ENCODE data around the gene GAA. TPM values are rescaled to one million over a fixed set of nuclear protein-coding genes. Genes with fewer than 3 reads are reported as not detected.

The GAA gene
- total RNA-seq = 40.2 and 52.5 TPM in 2 replicates

DNA sequence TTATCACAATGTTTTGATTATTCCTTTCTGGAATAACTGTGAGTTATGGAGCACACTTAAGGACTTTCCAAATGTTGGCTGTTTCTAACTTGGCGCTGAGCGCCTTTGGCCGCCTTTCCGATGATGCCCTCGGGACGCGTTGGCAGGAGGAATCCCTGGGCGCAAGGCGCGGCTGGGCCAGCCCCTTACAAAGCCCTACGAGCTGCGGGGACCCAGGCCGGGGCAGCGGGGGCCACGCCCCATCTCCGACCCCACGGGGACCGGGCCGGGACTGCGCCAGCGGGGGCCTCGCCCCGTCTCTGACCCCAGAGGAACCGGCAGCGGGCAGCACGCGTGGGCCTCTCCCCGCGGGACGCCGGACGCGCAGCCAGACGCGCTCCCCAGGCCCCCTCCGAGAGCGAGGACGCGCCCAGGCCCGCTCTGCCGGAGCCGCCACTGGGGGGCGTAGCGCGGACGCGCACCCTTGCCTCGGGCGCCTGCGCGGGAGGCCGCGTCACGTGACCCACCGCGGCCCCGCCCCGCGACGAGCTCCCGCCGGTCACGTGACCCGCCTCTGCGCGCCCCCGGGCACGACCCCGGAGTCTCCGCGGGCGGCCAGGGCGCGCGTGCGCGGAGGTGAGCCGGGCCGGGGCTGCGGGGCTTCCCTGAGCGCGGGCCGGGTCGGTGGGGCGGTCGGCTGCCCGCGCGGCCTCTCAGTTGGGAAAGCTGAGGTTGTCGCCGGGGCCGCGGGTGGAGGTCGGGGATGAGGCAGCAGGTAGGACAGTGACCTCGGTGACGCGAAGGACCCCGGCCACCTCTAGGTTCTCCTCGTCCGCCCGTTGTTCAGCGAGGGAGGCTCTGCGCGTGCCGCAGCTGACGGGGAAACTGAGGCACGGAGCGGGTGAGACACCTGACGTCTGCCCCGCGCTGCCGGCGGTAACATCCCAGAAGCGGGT is at the start of gene GAA:
Gene GAA, plus strand, starts transcription at position 571 of the 935 bp plus-strand sequence. CDS start 3,006 bp downstream, outside the sequence.

DNA sequence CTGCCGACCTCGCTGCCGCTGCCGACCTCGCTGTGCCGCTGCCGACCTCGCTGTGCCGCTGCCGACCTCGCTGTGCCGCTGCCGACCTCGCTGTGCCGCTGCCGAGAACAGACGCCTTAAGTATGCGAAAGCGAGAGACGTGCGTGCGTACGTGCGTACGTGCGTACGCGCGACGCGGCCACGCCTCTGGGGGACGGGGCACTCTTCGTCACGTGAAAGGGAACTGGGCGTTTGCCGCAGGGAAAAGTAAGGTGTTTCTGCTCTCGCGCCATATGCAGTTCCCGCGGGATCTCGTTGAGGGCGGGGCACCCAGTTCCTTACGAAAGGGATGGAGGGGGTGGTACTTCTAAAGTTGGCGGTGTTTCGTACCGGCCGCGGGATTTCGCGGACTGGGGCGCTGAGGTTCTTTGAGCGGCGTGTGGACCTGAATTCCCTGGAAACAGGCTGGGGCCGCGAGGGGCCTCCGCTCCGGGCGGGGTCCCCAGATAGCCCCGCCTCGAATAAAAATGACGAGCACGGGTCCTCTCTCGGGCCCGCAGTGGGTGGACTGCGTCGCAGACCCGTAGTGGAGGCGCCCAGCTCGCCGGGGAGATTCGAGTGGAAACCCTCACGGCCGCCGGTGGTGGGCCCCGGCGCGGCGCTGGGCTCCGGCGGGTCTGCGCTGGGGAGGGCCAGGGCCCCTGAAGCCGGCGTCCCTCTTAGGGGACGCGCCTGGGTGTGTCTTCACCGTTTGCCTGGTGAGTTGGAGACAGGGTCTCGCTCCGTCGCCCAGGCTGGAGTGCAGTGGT is 45.8 kb downstream of the GAA start, which contains the start of gene EIF4A3:
Gene EIF4A3, minus strand, starts transcription at position 94 of the 788 bp plus-strand sequence. CDS start 167 bp downstream, outside the sequence.

Other genes starting within 250 kb of the GAA start
- gene TBC1D16, start 65.7 kb upstream of the GAA start, total RNA-seq = 16.3 and 22.1 TPM in 2 replicates
- gene CCDC40, start 64.9 kb upstream of the GAA start, total RNA-seq = 0.19 and 0.99 TPM in 2 replicates
- 85.4 and 89.2 TPM in 2 replicates for gene EIF4A3, start 45.5 kb downstream of the GAA start, total RNA-seq
- 5.5 and 8.3 TPM in 2 replicates for gene CARD14, start 68.4 kb downstream of the GAA start, total RNA-seq
- gene SGSH, start 118.8 kb downstream of the GAA start, total RNA-seq = 5.4 and 10.0 TPM in 2 replicates
- gene SLC26A11, start 118.8 kb downstream of the GAA start, total RNA-seq = 3.8 and 3.9 TPM in 2 replicates
- 14.5 and 27.3 TPM in 2 replicates for gene RNF213, start 159.3 kb downstream of the GAA start, total RNA-seq